Measurements from ENCODE around the gene PAQR7.

GRCh38 chr1:25817840-25818501 lies 57.5 kb downstream of the PAQR7 start:
- TF ChIP-seq CTCF (IDR thresholded peaks at IDR 0.05; ENCODE audit: low read depth, low read length, poor library complexity, severe bottlenecking) (no peak), EZH2phosphoT487 (IDR thresholded peaks at IDR 0.05; ENCODE audit: borderline replicate concordance, low read length) (no peak)

Measured in DOHH2 (cell line).